ENCODE data around the gene SCGB1D4. TPM values are rescaled to one million over a fixed set of nuclear protein-coding genes. Genes with fewer than 3 reads are reported as not detected.

Gene SCGB1D4
- total RNA-seq, 1 experiment from 2014 or later = not detected

- Histone ChIP-seq H3K79me1 (ENCODE audit: insufficient read depth, low read depth, low read length, poor library complexity, severe bottlenecking) (no peaks in the 10 kb centered on the region), H4K20me1 (ENCODE audit: control insufficient read depth, insufficient read depth, insufficient read length) (no peaks in the 10 kb centered on the region), H3K14ac (ENCODE audit: insufficient read depth, low read length) (no peak overlapping the region), H2BK120ac (ENCODE audit: low read depth, low read length, poor library complexity, severe bottlenecking) (no peak overlapping the region), H3K4me2 (ENCODE audit: insufficient read depth, insufficient read length, low read length) (no peak overlapping the region), H3K27ac (ENCODE audit: insufficient read length, low read depth, low read length) (no peak overlapping the region), H3K4me1 (ENCODE audit: insufficient read depth, low read length) (peaks cover 3% of the 10 kb centered on the region; the same call in 1 of the 2 replicates), H4K8ac (replicated peaks; ENCODE audit: insufficient read length, low read depth, low read length) (no peak overlapping the region), H3K23ac (ENCODE audit: insufficient read length, low read depth, low read length) (no peak overlapping the region), H3K18ac (ENCODE audit: insufficient read length, low read depth, low read length) (no peak overlapping the region), H2AFZ (ENCODE audit: low read length) (no peak overlapping the region), H2AK5ac (ENCODE audit: insufficient read length, low read length) (no peak overlapping the region), H4K91ac (ENCODE audit: insufficient read length, low read depth, low read length) (no peak overlapping the region), H3K9me3 (ENCODE audit: control insufficient read depth, low read depth, low read length) (no peaks in the 10 kb centered on the region), H2BK15ac (ENCODE audit: low read depth, low read length) (no peak overlapping the region), H3K4ac (ENCODE audit: low read depth, low read length) (no peak overlapping the region), H2BK20ac (ENCODE audit: low read depth, low read length, poor library complexity, severe bottlenecking) (no peak overlapping the region), H3K79me2 (ENCODE audit: insufficient read depth, low read length) (no peaks in the 10 kb centered on the region), H2BK12ac (ENCODE audit: insufficient read length, low read depth, low read length) (no peak overlapping the region), H3K27me3 (ENCODE audit: insufficient read depth, low read length) (no peaks in the 10 kb centered on the region), H2BK5ac (ENCODE audit: insufficient read length, low read length) (no peak overlapping the region), H3K23me2 (ENCODE audit: insufficient read length, low read depth, low read length, poor library complexity, severe bottlenecking) (no peaks in the 10 kb centered on the region), H3T11ph (ENCODE audit: low read length) (no peak overlapping the region), H4K5ac (ENCODE audit: insufficient read length, low read depth, low read length) (no peak overlapping the region), H3K9ac (ENCODE audit: extremely low read depth, insufficient read length, low read length) (no peak overlapping the region), H3K56ac (ENCODE audit: insufficient read length, low read depth, low read length) (no peak overlapping the region)
- H3K4me3 Mint-ChIP-seq = no peak overlapping the region
- no peaks in the 10 kb centered on the region for H3K9me3 Mint-ChIP-seq
- no peak overlapping the region for H3K27ac Mint-ChIP-seq
- H3K36me3 Mint-ChIP-seq (ENCODE audit: insufficient read depth in 1 of 3, low read depth in 3 of 3) = no peaks in the 10 kb centered on the region; a peak in 1 of 7 replicates
- DNase-seq = no peak
- H3K27me3 Mint-ChIP-seq (ENCODE audit: low read depth) = peaks cover 6% of the 10 kb centered on the region
- no peak for TF ChIP-seq CTCF (conservative IDR thresholded peaks at IDR 0.05)
- WGBS (ENCODE audit: extremely low coverage, insufficient read length, low lambda C conversion rate) = no CpG with 5 or more reads among the region's 4 CpGs
- peaks cover 0 to 4% of the 10 kb centered on the region in 2 experiments; a peak in 2 of 4 replicates for H3K4me1 Mint-ChIP-seq
Measured at GRCh38 chr11:62266558-62266957, 32.3 kb downstream of the SCGB1D4 start.

Measured in H9 (cell line).